OCI-LY1 (cell line): ENCODE measurements around the gene RWDD3.

Experiments used
- H2AFZ ChIP-seq: fragments of 200-600 bp; sonication (generic), shearing (Covaris generic); 2 replicates; pipeline ENCODE4 v1.6.0; 2014; ENCODE audit warnings: antibody characterized with exemption, mild to moderate bottlenecking, low read length
- H3F3A ChIP-seq: fragments of 200-600 bp; sonication (generic), shearing (Covaris generic); 2 replicates; pipeline ENCODE4 v1.6.0; 2014; ENCODE audit warnings: mild to moderate bottlenecking, antibody characterized with exemption, low read length, moderate library complexity; ENCODE audit not compliant: insufficient read depth
- H3K27ac ChIP-seq: fragments of 200-600 bp; sonication (generic); 2 replicates; pipeline ENCODE4 v1.5.1; 2014; ENCODE audit warnings: low read length, mixed run types, mild to moderate bottlenecking, low read depth; ENCODE audit not compliant: poor library complexity, severe bottlenecking
- H3K27me3 ChIP-seq: fragments of 200-600 bp; sonication (generic); 2 replicates; pipeline ENCODE4 v1.6.0; 2014; ENCODE audit warnings: antibody characterized with exemption, mild to moderate bottlenecking, low read length, moderate library complexity; ENCODE audit not compliant: insufficient read depth
- H3K36me3 ChIP-seq: fragments of 200-600 bp; sonication (generic); 2 replicates; pipeline ENCODE4 v1.6.1; 2014; ENCODE audit warnings: mild to moderate bottlenecking, antibody characterized with exemption, low read length, moderate library complexity, mixed read lengths; ENCODE audit not compliant: insufficient read depth
- H3K4me1 ChIP-seq: fragments of 200-600 bp; sonication (generic); 2 replicates; pipeline ENCODE4 v1.5.1; 2014; ENCODE audit warnings: mild to moderate bottlenecking, low read length, moderate library complexity; ENCODE audit not compliant: insufficient read depth, severe bottlenecking
- H3K4me2 ChIP-seq: fragments of 200-600 bp; sonication (generic), shearing (Covaris generic); 2 replicates; pipeline ENCODE4 v1.6.1; 2014; ENCODE audit warnings: low read length
- H3K4me3 ChIP-seq: fragments of 200-600 bp; sonication (generic); 2 replicates; pipeline ENCODE4 v1.5.1; 2014; ENCODE audit warnings: low read length, low read depth, mild to moderate bottlenecking, mixed read lengths; ENCODE audit not compliant: poor library complexity, severe bottlenecking
- H3K79me2 ChIP-seq: fragments of 200-600 bp; shearing (Covaris generic); 2 replicates; pipeline ENCODE4 v1.6.1; 2016; ENCODE audit warnings: mixed run types, low read length, mixed read lengths; ENCODE audit not compliant: insufficient read depth
- H3K9ac ChIP-seq: fragments of 200-600 bp; sonication (generic), shearing (Covaris generic); 2 replicates; pipeline ENCODE4 v1.6.1; 2014; ENCODE audit warnings: mild to moderate bottlenecking, low read length, mixed read lengths
- H3K9me2 ChIP-seq: fragments of 200-600 bp; sonication (generic), shearing (Covaris generic); 2 replicates; pipeline ENCODE4 v1.6.1; 2014; ENCODE audit warnings: low read depth, mild to moderate bottlenecking, low read length, mixed read lengths
- H3K9me3 ChIP-seq: fragments of 200-600 bp; shearing (Covaris generic); 2 replicates; pipeline ENCODE4 v1.6.1; 2014; ENCODE audit warnings: low read length, mixed read lengths
- H4K20me1 ChIP-seq: fragments of 200-600 bp; sonication (generic), shearing (Covaris generic); 2 replicates; pipeline ENCODE4 v1.6.0; 2016; ENCODE audit warnings: mild to moderate bottlenecking, low read length; ENCODE audit not compliant: insufficient read depth
- EZH2 ChIP-seq: fragments of 200-600 bp; sonication (generic), shearing (Covaris generic); IDR thresholded peaks from 2 replicates; pipeline ENCODE4 v1.8.0; 2017; ENCODE audit warnings: borderline replicate concordance, mixed run types, mild to moderate bottlenecking, antibody characterized with exemption, low read length, moderate library complexity, mixed read lengths
- TF ChIP-seq, protein P1 (sequence below): fragments of 200-600 bp; sonication (generic), shearing (Covaris generic); IDR thresholded peaks from 2 replicates; pipeline ENCODE4 v1.5.1; 2017; ENCODE audit warnings: mild to moderate bottlenecking, antibody characterized with exemption, low read length, moderate library complexity, mixed read lengths

Gene RWDD3

DNA sequence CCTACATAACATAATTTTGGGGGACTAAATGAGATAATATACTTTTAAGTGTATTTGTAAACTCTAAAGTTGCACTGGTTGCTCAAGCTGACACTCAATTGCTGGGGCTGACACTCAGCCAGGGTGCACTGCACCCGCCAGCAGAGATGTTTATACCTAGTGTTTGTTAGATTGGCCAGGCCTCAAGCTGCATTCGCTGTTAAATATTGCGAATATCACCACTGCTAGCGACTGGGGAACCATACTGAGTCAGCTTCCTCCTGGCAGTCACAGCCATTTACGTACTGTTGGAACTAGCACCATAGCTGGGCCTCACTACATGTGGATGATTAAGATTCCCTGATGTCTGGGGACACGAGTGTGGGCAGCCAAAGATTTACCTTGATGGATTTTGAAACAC, 12.7 kb upstream of the RWDD3 start:
- H2AFZ ChIP-seq: no peak overlapping the region

DNA sequence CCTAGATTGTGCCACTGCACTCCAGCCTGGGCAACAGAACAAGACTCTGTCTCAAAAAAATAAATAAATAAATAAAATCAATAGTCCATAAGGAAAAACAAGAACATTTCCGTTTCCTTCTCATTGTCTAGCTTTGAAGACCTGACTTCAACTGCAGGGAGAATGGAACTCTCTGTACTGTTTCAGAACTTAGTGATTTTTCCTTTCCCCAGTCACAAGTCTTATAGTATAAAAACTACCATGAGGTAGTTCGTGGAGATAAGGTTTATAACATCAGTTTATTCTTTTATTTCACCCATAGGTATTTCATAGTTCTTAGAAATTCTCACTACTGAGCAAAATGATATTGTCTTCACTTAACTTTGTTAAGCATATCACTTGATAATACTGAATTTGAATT, 11.4 kb upstream of the RWDD3 start:
- H3K9me3 ChIP-seq: no peaks in the 10 kb centered on the region
- no peak for TF ChIP-seq EZH2
- TF ChIP-seq, protein P1, sequence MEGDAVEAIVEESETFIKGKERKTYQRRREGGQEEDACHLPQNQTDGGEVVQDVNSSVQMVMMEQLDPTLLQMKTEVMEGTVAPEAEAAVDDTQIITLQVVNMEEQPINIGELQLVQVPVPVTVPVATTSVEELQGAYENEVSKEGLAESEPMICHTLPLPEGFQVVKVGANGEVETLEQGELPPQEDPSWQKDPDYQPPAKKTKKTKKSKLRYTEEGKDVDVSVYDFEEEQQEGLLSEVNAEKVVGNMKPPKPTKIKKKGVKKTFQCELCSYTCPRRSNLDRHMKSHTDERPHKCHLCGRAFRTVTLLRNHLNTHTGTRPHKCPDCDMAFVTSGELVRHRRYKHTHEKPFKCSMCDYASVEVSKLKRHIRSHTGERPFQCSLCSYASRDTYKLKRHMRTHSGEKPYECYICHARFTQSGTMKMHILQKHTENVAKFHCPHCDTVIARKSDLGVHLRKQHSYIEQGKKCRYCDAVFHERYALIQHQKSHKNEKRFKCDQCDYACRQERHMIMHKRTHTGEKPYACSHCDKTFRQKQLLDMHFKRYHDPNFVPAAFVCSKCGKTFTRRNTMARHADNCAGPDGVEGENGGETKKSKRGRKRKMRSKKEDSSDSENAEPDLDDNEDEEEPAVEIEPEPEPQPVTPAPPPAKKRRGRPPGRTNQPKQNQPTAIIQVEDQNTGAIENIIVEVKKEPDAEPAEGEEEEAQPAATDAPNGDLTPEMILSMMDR: no peak
- no peak overlapping the region for H2AFZ ChIP-seq
- H3K9me2 ChIP-seq: no peaks in the 10 kb centered on the region
- H3F3A ChIP-seq: no peaks in the 10 kb centered on the region
- H3K4me2 ChIP-seq: no peak overlapping the region
- no peak overlapping the region for H3K27ac ChIP-seq
- no peaks in the 10 kb centered on the region for H3K4me1 ChIP-seq
- H3K27me3 ChIP-seq: no peaks in the 10 kb centered on the region
- H3K79me2 ChIP-seq: no peaks in the 10 kb centered on the region
- H4K20me1 ChIP-seq: no peaks in the 10 kb centered on the region
- no peaks in the 10 kb centered on the region for H3K36me3 ChIP-seq
- no peak overlapping the region for H3K9ac ChIP-seq
- H3K4me3 ChIP-seq: no peak overlapping the region

More for the DNA sequence above, 12.7 kb upstream of the RWDD3 start:
- Histone ChIP-seq H3K27me3 (no peaks in the 10 kb centered on the region), H3K9me3 (no peaks in the 10 kb centered on the region), H4K20me1 (no peaks in the 10 kb centered on the region), H3K27ac (no peak overlapping the region), H3K9me2 (no peaks in the 10 kb centered on the region), H3K9ac (no peak overlapping the region), H3K4me2 (no peak overlapping the region), H3K79me2 (no peaks in the 10 kb centered on the region), H3K36me3 (no peaks in the 10 kb centered on the region), H3K4me3 (no peak overlapping the region), H3K4me1 (no peaks in the 10 kb centered on the region), H3F3A (no peaks in the 10 kb centered on the region)
- TF ChIP-seq, protein P1: no peak
- no peak for TF ChIP-seq EZH2

DNA sequence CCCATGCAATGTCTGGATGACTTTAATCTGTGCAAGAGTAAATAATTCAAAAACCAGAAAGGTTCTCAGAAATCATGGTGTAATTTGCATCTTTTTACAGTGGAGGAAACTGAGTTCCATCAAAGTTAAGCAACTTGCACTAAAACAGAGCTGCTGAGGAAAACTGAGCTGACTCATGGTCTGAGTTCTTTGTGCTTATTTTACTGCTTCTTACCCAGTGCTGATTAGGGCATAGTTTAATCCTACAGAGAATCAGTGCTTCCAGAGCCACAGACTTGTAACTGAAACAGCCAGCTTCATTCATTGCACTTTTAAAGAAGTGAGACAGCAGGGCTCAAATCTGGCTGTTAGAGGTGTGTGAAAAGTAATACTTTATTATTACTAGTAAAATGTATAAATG, 10.9 kb upstream of the RWDD3 start:
- no peaks in the 10 kb centered on the region for H3K9me2 ChIP-seq
- H3K9me3 ChIP-seq: no peaks in the 10 kb centered on the region
- H3K4me1 ChIP-seq: no peaks in the 10 kb centered on the region
- H3K79me2 ChIP-seq: no peaks in the 10 kb centered on the region
- no peak overlapping the region for H3K9ac ChIP-seq
- no peak overlapping the region for H2AFZ ChIP-seq
- H4K20me1 ChIP-seq: no peaks in the 10 kb centered on the region
- TF ChIP-seq, protein P1: no peak
- no peak for TF ChIP-seq EZH2
- H3K36me3 ChIP-seq: no peaks in the 10 kb centered on the region
- H3F3A ChIP-seq: no peaks in the 10 kb centered on the region
- H3K4me2 ChIP-seq: no peak overlapping the region
- no peaks in the 10 kb centered on the region for H3K27me3 ChIP-seq
- H3K27ac ChIP-seq: no peak overlapping the region
- no peak overlapping the region for H3K4me3 ChIP-seq
